ENCODE results near the gene TRIM45.

- TF ChIP-seq GATA3 (IDR thresholded peaks at IDR 0.05; ENCODE audit: low read depth, low read length) = no peak
- TF ChIP-seq GATA2 (IDR thresholded peaks at IDR 0.05; ENCODE audit: low read depth, low read length) = no peak
These were observed 3.1 kb upstream of the TRIM45 start for GRCh38 chr1:117124661-117125060.
